ENCODE data around the gene CACNG7.
"Not testable (repeated sequence)": the region's sequence is repeated elsewhere in the genome, so short reads cannot be mapped to it uniquely, and the experiment has no call there.

CACNG7 gene

DNA sequence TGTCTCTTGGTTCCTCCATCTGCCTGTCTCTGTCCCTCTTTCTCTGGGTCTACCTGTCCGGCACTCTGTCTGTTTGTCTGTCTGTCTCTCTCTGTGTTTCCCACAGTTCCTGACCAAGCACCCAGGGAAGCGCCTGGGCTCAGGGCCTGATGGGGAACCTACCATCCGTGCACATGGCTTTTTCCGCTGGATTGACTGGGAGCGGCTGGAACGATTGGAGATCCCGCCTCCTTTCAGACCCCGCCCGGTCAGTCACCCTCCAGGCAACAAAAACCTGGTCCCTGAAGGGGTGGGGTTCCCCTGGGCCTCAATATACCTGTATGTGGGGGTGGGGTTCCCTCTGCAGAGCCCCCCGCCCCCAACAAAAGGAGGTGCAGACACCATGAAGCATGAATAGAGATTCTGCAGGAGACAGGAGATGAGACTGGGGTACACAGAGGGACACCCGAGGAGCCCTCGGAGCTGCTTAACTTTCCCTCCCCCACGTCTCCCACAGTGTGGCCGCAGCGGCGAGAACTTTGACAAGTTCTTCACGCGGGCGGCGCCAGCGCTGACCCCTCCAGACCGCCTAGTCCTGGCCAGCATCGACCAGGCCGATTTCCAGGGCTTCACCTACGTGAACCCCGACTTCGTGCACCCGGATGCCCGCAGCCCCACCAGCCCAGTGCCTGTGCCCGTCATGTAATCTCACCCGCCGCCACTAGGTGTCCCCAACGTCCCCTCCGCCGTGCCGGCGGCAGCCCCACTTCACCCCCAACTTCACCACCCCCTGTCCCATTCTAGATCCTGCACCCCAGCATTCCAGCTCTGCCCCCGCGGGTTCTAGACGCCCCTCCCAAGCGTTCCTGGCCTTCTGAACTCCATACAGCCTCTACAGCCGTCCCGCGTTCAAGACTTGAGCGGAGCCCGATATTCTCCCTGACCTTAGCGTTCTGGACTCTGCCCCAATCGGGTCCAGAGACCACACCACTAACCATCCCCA is 2.6 kb upstream of the CACNG7 start:
- no peak for DNase-seq

DNA sequence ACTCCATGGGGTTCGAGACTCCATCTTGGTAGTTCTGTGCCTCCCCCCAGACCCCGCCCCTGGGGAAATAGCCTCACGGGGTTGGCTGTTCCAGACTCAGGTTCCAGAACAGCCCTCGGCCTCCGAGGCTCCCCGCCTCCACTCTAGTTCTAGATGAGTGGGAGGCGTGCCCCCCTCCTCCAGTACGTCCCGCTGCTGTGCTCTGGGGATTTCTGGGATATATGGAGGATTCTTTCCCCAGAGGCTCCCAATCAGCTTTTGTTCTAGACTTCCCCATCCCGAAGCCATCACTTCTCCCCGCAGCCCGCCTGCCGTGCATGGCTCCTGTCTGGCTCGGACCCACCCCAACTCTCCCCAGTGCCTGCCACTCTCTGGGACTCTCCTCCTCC is 1.9 kb upstream of the CACNG7 start:
- no peak for DNase-seq

DNA sequence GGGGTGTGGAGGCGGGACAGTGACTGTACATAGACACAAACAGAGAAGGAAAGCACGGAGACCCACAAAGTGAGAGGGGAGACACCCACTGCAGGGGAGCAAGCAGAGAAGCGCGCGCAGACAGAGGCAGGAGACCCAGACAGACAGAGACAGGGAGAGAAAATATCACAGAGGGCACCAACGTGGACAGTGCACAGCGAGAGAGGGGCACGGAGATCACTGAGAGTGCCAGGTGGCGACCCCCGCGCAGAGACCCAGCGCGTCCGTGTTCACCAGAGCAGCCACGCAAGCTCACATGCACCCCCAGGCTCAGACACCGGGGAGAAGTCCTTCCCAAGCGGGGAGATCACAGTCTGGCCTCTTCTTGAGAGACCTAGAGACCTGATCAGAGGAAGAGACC is 1.4 kb upstream of the CACNG7 start:
- DNase-seq: no peak

DNA sequence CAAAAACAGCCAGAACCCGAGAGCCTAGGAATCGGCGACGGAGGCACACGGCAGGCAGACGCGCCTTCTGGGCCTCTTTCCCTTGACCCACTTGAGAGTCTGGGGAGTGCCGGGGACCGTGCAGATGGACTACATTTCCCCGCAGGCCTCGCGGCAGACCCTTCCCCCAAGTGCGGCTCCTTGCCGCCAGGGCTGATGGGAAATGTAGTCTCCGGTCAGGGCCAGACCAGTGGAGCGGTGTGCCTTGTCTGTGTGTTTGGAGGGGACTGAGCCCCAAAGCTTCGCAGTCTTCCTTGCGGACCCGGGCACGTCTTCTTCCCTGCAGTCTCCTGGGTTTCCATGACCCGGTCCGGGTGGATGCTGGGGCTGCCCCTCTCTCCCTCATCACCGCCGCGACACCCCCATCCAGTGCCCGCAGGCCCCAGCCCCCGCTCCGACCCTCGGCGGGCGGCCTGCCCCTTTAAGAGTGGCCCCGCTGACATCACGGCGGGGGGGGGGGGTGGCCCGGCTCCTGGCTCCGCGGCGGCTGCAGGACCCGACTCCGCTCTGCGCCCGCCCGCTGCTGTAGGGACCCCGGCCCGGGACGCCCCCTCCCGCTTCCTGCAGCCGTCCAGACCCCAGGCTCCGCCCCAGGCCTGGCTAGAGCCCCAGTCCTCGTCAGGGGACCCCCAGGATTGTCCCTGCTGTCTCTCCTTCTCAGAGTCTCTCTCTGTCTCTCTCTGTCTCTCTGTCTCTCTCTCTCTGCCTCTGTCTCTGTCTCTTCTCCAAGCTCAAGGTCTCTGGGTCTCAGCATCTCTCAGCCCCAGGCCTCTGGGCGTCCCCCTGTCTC is 758 bp upstream of the CACNG7 start:
- no peak for DNase-seq

GRCh38 chr19:53909471-53910169 is 542 bp downstream of the CACNG7 start:
- DNase-seq: no peak

- no peak for DNase-seq
Observed at GRCh38 chr19:53910170-53910518, 1.1 kb downstream of the CACNG7 start.

- no peak for DNase-seq
Observed at GRCh38 chr19:53912653-53913052, 3.6 kb downstream of the CACNG7 start.

GRCh38 chr19:53915000-53915399 is 5.9 kb downstream of the CACNG7 start:
- DNase-seq: no peak

GRCh38 chr19:53916004-53916403 is 6.9 kb downstream of the CACNG7 start:
- DNase-seq: no peak

DNA sequence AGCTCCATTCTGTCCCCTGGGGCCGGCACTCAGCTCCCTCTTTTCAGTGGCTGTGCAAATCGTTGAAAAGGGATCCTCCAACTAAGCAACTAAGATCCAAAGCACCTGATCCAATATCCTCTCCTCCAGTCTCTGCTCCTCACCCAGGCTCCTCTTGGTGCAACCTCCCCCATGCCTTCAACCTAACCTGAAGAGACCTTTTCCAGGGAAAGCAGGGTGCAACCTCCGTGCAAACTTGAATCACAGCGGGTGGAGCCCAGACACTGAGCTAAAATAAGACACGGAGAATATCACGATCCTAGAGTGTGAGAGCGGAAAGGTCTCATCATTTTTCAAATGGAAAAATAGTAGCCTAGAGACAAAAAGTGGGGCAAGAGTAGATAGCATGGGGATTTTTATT is 8.3 kb downstream of the CACNG7 start:
- DNase-seq: no peak

GRCh38 chr19:53927739-53928138 is 18.7 kb downstream of the CACNG7 start:
- no peak for DNase-seq

DNA sequence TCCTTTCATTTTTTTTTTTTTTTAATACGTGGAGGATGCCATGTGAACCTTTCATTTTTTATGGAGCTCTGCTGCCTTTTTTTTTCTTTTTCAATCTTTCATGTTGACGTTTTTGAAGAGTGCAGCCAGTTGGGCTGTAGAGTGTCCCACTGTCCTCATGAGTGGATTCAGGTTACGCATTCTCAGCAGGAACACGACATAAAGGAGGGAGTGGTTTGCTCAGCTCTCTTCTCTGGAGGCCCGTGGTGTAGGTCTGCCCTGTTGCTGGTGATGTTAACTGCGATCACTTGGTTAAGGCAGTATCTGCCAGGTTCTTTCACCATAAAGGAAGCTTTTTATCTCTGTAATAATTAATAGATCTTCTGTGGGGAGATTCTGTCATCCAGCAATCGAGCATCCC is 27.0 kb downstream of the CACNG7 start:
- DNase-seq: no peak

DNA sequence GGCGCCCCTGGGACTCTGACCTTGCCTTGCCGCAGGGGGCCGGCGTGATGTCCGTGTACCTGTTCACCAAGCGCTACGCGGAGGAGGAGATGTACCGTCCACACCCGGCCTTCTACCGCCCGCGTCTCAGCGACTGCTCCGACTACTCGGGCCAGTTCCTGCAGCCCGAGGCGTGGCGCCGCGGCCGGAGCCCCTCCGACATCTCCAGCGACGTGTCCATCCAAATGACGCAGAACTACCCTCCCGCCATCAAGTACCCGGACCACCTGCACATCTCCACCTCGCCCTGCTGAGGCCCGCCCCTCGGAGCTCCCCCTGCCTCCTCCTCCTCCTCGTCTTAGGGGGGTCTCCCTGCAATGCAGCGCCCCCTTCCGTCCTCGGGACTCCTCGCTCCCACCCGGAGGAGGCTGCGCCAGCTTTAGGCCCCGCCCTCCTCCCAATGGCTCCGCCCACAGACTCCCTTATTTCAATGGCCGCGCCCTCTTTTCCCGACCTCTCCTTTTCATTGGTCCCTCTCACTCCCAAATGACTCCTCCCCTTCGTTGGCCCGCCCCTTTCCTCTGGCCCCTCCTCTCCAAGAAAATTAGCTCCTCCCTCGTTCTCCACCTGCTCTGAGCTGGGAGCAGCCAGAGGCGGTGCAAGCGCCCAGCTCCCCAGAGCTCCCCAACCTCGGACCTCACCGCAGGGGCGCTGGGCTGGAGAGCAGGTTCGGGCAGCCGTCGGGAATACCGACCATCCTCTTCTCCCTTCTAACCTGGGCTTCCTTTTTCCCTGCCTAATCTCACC is 33.1 kb downstream of the CACNG7 start:
- no peak for DNase-seq

- no peak for DNase-seq
Observed at GRCh38 chr19:53944416-53944815, 35.3 kb downstream of the CACNG7 start.

- DNase-seq: no peak
Observed at GRCh38 chr19:53944933-53945332, 35.9 kb downstream of the CACNG7 start.

- DNase-seq: no peak
Observed at GRCh38 chr19:53945441-53945840, 36.4 kb downstream of the CACNG7 start.

DNA sequence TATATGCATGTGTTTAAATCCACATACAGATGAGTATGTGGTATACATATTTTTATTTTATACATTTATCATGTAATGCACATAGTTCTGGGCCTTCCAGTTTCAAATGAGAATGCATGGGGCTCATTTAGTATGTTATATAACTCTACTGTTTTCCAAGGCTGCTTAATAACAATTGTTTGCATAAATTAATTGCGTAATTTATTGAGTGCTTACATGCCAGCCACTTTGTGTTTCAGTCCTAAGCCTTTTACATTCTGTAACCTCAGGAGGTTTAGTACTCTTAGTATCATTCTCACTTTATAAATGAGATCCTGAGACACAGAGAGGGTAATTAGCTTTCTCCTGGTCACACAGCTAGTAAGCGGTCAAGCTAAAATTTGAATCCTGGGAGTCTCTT is 36.9 kb downstream of the CACNG7 start:
- DNase-seq: no peak

- no peak for DNase-seq
Observed at GRCh38 chr19:53947624-53948023, 38.5 kb downstream of the CACNG7 start.

DNA sequence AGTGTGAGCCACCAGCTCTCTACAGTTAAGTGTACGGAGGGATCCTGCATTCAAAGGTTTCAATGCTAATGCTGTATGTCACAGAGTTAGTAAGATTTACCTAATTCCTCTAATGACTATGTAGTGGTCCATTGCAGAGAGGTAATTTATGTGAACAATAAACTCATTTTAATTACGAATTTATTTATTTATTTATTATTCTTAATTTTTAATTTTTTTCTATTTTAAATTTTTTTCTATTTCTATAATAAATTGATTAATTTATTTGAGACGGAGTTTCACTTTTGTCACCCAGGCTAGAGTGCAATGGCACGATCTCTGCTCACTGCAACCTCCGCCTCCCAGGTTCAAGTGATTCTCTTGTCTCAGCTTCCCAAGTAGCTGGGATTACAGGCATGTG is 39.5 kb downstream of the CACNG7 start:
- not testable (repeated sequence) for DNase-seq

GRCh38 chr19:53951436-53951835 is 42.4 kb downstream of the CACNG7 start:
- DNase-seq: no peak

DNA sequence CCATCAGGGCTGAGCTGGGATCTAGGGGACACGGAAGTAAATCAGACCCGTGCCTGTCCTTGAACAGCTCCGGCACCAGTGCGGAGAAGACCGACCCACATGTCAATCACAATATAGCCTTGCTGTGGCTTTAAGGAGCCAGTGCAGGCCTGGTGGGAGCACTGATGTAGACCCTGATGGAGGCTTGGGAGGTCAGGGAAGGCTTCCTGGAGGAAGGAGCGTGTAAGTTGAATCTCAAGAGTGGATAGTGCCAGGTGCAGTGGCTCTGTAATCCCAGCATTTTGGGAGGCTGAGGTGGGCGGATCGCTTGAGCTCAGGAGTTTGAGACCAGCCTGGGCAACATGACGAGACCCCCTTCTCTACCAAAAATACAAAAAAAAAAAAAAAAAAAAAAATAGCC is 42.9 kb downstream of the CACNG7 start:
- DNase-seq: no peak

GRCh38 chr19:53953383-53953782 is 44.3 kb downstream of the CACNG7 start:
- no peak for DNase-seq

Measured in cortex of kidney (tissue), 1 donor.